Peyer's patch (tissue), 4 donors: ENCODE measurements around the gene TRAPPC3.

Source experiments
- CTCF ChIP-seq, 6 experiments: fragments of 450-650 bp in 4 of 6; fragments of 200-600 bp in 2 of 6; sonication (generic) in 1 of 6; IDR thresholded peaks; one replicate each; pipeline ENCODE4 v1.5.1; 2017 to 2019; ENCODE audit warnings: antibody characterized with exemption in 6 of 6, mild to moderate bottlenecking in 3 of 6, moderate library complexity in 1 of 6
- POLR2A ChIP-seq, 2 donors: fragments of 450-650 bp; IDR thresholded peaks; one replicate each; pipeline ENCODE4 v1.5.1; 2017; ENCODE audit warnings: antibody characterized with exemption in 2 of 2, mild to moderate bottlenecking in 2 of 2, moderate library complexity in 2 of 2

GRCh38 chr1:36106269-36106668 lies 43.0 kb downstream of the TRAPPC3 start:
- no peak for TF ChIP-seq POLR2A (IDR thresholded peaks at IDR 0.05)
- TF ChIP-seq CTCF (IDR thresholded peaks at IDR 0.05), result no peak
